ENCODE measurements around the gene GCLC. TPM values are rescaled to one million over a fixed set of nuclear protein-coding genes. Genes with fewer than 3 reads are reported as not detected.
"Not testable (repeated sequence)": the region's sequence is repeated elsewhere in the genome, so short reads cannot be mapped to it uniquely, and the experiment has no call there.

The GCLC gene
- polyA plus RNA-seq, 3 donors, result 6.8 to 22.1 (median 15.2) TPM

DNA sequence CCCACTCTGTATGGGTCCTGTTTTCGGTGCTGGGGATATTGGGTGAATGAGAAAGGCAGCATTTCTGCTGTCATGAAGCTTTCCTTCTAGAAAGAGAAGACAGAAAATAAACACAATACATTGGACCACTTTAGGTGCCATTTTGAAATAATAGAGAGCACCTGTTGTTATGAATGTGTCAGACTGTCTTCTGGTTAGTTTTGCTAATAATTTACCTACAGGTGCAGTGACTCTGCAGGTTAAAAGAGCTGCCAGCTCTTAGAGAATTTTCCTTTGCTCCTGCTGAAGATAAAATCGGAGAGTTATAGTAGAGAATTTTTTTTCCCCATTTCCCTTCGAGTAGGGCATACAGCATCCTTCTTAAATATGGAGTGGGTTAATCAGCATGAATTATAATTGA, 21.9 kb upstream of the GCLC start:
- 32 to 87% (median 84%) methylated on average over 3 of the region's 3 CpGs for WGBS, 3 donors
- no peak overlapping the region for H3K27ac ChIP-seq (ENCODE audit: low read depth, low read length)

- WGBS, 3 donors, result 80 to 93% (median 91%) methylated on average over 3 of the region's 3 CpGs
- H3K27ac ChIP-seq (ENCODE audit: low read depth, low read length), result no peak overlapping the region
Observed at GRCh38 chr6:53565886-53566285, 21.0 kb upstream of the GCLC start.

GRCh38 chr6:53564401-53565065, 19.6 kb upstream of the GCLC start:
- WGBS, 3 donors, result 87 to 94% (median 93%) methylated on average over 2 of the region's 2 CpGs
- no peak overlapping the region for H3K27ac ChIP-seq (ENCODE audit: low read depth, low read length)

GRCh38 chr6:53556986-53557715, 12.2 kb upstream of the GCLC start:
- WGBS, 3 donors, result 71 to 90% (median 78%) methylated on average over 2 of the region's 2 CpGs
- no peak overlapping the region for H3K27ac ChIP-seq (ENCODE audit: low read depth, low read length)

DNA sequence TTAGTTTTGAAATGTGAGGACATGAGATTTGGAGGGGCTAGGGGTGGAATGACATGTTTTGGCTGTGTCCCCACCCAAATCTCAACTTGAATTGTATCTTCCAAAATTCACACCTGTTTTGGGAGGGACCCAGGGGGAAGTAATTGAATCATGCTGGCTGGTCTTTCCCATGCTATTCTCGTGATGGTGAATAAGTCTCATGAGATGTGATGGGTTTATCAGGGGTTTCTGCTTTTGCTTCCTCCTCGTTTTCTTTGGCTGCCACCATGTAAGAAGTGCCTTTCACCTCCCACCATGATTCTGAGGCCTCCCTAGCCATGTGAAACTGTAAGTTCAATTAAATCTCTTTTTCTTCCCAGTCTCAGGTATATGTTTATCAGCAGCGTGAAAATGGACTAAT, 8.7 kb upstream of the GCLC start:
- WGBS, 3 donors, result 87 to 94% (median 89%) methylated on average over 3 of the region's 3 CpGs
- not testable (repeated sequence) for H3K27ac ChIP-seq (ENCODE audit: low read depth, low read length)

DNA sequence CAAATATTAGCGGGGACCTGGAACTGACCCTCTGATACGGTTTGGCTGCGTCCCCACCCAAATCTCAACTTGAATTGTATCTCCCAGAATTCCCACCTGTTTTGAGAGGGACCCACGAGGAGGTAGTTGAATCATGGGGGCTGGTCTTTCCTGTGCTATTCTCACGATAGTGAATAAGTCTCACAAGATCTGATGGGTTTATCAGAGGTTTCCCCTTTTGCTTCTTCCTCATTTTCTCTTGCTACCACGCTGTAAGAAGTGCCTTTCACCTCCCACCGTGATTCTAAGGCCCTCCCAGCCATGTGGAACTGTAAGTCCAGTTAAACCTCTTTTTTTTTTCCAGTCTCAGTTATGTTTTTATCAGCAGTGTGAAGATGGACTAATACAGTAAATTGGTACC, 6.8 kb upstream of the GCLC start:
- WGBS, 3 donors, result 62 to 79% (median 65%) methylated on average over 7 of the region's 7 CpGs
- not testable (repeated sequence) for H3K27ac ChIP-seq (ENCODE audit: low read depth, low read length)

- 0 to 2% (median 2%) methylated on average over 56 to 57 of the region's 57 CpGs for WGBS, 3 donors
- no peak overlapping the region for H3K27ac ChIP-seq (ENCODE audit: low read depth, low read length)
Observed at GRCh38 chr6:53547811-53548496, 3.1 kb upstream of the GCLC start.

DNA sequence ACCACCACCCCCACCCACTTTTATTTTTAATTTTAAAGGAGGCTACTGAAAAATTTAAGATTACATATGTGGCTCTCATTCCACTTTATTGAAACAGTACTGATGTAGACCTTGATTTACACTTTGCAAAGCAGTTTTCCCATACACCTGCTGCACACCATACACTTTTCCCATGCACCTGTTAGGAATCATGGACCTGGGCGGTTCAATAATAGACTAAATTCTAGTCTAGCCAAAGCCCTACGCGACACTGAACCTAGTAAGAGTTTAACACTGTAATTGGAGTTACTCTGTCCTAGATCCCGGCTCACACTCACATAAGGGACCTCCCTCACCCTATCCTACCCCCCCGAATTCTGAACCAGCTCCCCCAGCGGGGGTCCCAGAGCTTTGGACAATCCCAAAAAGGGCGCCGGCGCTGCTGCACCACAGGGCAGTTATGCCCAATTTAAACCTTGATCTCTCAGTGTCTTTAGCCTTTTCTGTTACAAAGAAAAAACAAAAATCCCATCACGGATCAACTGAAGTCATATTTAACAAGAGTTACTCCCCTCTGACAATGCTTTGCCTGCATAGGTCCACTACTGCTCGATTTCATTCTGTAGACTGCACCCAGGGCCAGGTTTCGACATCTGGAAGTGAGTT, 2.4 kb upstream of the GCLC start:
- H3K27ac ChIP-seq (ENCODE audit: low read depth, low read length), result no peak overlapping the region
- WGBS, 3 donors, result 6 to 12% (median 10%) methylated on average over 12 of the region's 12 CpGs

GRCh38 chr6:53546281-53546680, 1.4 kb upstream of the GCLC start:
- 31 to 88% (median 87%) methylated on average over 2 of the region's 2 CpGs for WGBS, 3 donors
- H3K27ac ChIP-seq (ENCODE audit: low read depth, low read length), result no peak overlapping the region

DNA sequence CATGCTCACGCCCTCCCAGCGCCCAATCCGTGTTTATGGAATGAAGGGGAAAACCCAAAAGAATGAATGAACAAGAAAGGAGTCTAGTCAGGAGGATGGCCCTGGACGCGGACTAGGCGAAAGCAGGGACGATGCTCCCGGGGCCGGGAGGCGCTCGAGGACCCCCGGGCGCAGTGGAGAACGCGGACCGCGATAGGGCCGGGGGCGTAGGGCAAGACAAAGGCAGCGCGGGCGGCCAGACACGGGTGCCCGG, 758 bp downstream of the GCLC start:
- H3K27ac ChIP-seq (ENCODE audit: low read depth, low read length), result no peak overlapping the region
- 1% methylated on average over 24 of the region's 24 CpGs for WGBS, 3 donors

DNA sequence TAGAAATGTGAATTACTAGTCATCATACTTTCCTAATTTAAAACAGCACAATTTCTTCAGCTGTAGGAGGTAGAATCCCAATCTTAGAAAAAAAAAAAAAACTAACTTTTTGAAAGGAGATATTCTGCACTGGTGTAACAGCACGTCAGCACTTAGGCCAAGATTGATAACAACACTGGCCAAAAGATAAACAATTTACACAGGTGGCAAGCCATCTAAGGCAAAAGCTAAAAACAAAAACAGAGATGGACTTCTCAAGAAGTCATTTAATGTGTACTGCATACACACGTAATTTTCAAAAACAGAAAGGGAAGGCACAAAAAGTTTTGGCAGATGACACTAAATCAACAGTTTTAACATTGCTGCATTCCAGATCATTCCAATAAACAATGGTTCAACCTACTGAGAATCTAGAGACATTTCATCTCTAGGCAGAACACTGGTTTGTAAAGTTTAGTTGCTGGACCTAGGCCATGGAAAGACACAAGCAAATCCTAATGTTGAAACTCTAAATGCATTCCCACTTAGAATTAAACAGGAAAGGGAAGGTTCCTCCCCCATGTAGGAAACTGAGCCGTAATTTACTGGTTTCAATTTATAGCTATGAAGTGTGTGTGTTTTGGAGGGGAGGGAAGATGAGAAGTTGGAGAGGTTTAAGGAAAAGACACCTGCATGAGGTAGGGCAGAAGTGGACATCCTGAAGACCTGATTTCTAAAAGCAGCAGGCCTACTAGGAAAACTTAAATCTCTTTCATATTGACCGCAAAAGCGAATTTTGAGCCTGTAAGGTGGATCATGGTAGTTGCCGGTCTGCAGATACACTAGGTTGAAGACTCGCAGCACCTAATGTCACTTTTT, 1.3 kb downstream of the GCLC start:
- H3K27ac ChIP-seq (ENCODE audit: low read depth, low read length), result no peak overlapping the region
- 4 to 7% (median 5%) methylated on average over 7 of the region's 7 CpGs for WGBS, 3 donors

DNA sequence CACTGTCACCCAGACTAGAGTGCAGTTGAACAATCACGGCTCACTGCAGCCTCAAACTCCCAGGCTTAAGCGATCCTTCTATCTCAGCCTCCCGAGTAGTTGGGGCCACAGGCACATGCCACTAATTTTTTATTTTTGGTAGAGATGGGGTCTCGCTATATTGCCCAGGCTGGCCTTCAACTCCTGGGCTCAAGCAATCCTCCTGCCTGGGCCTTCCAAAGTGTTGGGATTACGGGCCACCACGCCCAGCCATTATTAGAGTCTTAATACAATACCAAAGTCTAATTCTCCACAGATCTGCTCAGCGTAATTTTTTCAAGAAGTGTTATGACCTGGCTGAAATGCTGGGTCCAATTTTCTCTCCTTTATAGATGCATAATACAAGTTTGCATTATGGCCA, 3.0 kb downstream of the GCLC start:
- no peak overlapping the region for H3K27ac ChIP-seq (ENCODE audit: low read depth, low read length)
- WGBS, 3 donors, result 96 to 98% (median 97%) methylated on average over 7 of the region's 7 CpGs

DNA sequence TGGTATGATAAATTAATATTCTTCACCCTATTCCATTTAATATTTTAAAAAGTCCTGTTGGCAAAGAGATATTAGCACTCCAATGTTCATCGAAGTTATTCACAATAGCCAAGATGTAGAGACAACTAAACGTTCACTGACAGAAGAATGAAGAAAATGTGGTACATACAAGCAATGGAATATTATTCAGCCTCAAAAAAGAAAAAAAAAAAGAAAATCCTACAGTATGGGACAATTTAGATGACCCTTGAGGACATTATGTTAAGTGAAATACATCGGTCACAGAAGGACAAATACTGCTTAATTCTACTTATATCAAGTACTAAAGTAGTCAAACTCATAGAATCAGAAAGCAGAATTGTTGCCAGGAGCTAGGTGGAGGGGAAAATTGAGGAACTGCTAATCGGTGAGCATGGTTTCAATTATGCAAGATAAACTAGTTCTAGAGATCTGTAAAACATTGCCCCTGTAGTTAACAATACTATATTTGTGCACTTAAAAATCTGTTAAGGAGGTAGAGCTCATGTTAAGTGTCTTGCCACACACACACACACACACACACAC, 4.7 kb downstream of the GCLC start:
- 77 to 85% (median 84%) methylated on average over 4 of the region's 4 CpGs for WGBS, 3 donors
- no peak overlapping the region for H3K27ac ChIP-seq (ENCODE audit: low read depth, low read length)

GRCh38 chr6:53539561-53539960, 5.3 kb downstream of the GCLC start:
- H3K27ac ChIP-seq (ENCODE audit: low read depth, low read length), result no peak overlapping the region
- 60 to 85% (median 78%) methylated on average over 5 of the region's 5 CpGs for WGBS, 3 donors

DNA sequence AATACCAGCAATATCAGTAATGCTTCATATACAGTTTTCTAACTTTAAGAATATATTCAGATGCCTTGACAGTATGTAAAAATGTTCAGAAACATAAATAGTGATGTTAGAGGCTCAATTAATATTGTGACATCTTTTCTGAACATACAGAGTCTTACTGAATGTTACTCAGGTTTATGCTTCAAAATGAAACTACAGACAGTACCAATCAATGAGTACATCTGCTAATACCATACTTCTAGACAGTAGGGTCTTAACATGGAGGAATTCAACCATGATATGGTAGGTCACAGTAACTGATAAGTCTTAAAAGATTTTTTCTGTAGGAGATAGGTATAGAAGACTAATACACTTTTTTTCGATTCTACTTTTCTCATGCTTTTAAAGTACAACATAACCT, 8.3 kb downstream of the GCLC start:
- H3K27ac ChIP-seq (ENCODE audit: low read depth, low read length), result no peak overlapping the region
- WGBS, 3 donors, result 81 to 96% (median 95%) methylated on average over 1 of the region's 1 CpG

GRCh38 chr6:53532942-53533341, 12.0 kb downstream of the GCLC start:
- no peak overlapping the region for H3K27ac ChIP-seq (ENCODE audit: low read depth, low read length)
- 83 to 86% (median 85%) methylated on average over 1 of the region's 1 CpG for WGBS, 3 donors

- 60 to 77% (median 63%) methylated on average over 8 of the region's 8 CpGs for WGBS, 3 donors
- H3K27ac ChIP-seq (ENCODE audit: low read depth, low read length), result no peak overlapping the region
Observed at GRCh38 chr6:53532061-53532797, 12.7 kb downstream of the GCLC start.
